Measurements from ENCODE around the gene LTBP4.

Gene LTBP4

DNA sequence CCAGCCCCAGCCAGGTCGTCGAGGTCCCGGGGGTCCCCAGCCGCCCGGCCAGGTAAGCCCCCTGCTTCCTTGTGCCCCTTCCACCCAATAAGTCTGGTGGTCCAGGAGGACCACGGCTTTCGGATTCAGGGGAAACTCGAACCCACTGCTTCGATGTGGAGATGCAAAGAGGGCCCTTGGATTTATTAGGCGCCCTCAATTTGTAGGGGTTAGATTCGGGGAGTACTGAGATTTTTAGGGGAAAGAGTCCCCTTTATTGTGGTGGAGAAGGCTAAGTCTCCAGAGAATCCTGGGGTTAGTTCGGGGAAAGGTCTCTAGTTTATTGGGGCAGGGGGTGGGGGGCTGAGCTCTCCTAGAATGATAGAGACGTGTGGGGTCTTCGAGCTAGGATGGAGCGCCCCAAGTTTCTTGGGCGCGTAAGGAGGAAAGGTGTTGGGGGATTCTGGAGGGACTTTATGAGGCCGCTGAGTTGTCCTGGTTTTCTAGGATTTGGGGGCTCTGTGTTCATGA lies 3.8 kb upstream of the LTBP4 start:
- Mint-ChIP-seq H3K27ac (no peak overlapping the region), H3K36me3 (ENCODE audit: low read depth) (no peaks in the 10 kb centered on the region), H3K4me1 (ENCODE audit: low read depth) (peaks cover 43% of the 10 kb centered on the region), H3K9me3 (no peaks in the 10 kb centered on the region), H3K4me3 (peak overlapping the region; percentile 60), H3K27me3 (ENCODE audit: low read depth) (peaks cover 44% of the 10 kb centered on the region)
- DNase-seq (ENCODE audit: low spot score): no peak

DNA sequence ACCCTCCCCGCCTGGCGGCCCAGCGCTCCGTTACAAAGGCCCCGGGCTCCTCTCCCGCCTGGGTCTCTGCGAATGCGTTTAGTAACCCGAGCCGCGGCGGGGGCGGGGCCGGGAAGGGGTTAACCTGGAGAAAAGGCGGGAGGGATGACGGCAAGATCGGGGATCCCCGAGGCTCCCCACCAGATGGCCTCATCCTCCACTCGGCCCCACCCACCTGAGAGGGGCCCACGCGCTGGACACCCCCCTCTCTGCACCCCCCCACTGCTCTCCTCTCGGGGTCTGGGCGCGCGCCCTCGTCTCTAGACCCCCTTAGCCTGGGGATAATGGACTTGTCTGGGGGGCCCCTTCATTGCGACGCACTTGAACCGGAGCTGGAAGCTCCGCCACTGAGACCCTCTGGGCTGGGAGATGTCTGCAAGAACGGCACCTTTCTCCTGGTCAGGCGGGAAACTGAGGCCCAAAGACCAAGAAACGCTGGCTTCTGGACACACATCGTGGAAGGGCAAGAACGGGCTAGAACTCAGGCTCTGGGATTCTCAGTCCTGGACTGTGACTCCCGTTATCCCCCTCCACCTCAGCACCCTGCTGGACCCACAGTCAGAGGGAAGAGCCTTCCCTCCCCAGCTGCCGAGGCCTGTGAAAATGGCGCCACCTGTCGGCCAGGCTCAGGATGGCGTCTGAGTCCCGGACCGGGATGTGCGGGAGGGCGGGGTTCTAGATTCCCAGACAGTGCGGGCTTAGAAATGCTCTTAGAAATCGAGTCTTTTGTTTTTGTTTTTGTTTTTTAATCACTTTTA lies 2.9 kb upstream of the LTBP4 start:
- peak; percentile 77 for DNase-seq (ENCODE audit: low spot score)
- peaks cover 48% of the 10 kb centered on the region for H3K4me1 Mint-ChIP-seq (ENCODE audit: low read depth)
- H3K27me3 Mint-ChIP-seq (ENCODE audit: low read depth): peaks cover 48% of the 10 kb centered on the region
- H3K27ac Mint-ChIP-seq: no peak overlapping the region
- H3K9me3 Mint-ChIP-seq: no peaks in the 10 kb centered on the region
- no peaks in the 10 kb centered on the region for H3K36me3 Mint-ChIP-seq (ENCODE audit: low read depth)
- H3K4me3 Mint-ChIP-seq: peak overlapping the region; percentile 38

DNA sequence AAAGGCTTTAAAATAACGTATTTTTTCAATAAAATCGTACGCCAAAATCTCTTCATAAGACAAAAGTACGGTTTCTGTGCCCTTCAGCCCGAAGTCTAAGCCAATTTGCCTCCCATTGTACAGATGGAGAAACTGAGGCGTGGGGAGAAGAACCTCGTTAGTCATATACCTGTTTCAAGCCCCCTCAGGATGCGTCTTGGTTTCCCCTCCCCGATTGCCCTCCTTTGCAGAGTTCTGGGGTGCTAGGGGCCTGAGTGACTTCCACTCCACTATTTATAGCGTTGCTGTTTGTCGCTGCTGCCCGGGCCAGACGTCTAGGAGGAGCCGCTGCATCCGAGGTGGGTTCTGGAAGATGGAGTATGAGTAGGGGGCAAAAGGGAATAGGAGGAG lies 2.3 kb upstream of the LTBP4 start:
- Mint-ChIP-seq H3K36me3 (ENCODE audit: low read depth) (no peaks in the 10 kb centered on the region), H3K4me3 (peak overlapping the region; percentile 34), H3K4me1 (ENCODE audit: low read depth) (peaks cover 53% of the 10 kb centered on the region), H3K9me3 (no peaks in the 10 kb centered on the region), H3K27me3 (ENCODE audit: low read depth) (peaks cover 48% of the 10 kb centered on the region), H3K27ac (no peak overlapping the region)
- no peak for DNase-seq (ENCODE audit: low spot score)

DNA sequence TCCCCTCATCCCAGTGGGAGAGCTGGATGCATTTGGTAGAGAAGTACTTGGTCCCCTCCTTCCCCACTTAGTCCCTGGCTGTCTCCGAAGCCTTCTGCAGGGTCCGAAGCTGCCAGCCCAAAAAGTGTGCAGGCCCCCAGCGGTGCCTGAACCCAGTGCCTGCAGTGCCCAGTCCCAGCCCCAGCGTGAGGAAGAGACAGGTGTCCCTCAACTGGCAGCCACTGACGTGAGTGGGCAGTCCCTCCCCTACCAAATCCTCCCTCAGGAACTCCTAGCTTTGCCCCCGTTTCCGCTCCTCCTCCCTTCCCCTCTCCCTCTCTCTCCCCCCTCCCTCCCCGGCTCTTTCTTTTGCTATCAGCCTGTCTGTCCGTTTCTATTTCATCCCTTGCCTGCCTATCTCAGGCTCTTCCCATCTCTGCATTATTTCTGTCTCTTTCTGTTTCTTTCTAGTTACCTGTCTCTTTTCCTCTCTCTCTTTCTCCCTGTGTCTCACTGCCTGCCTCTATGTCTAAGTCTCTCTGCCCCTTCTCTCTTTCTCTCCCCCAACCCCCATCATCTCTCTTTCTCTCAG lies 1.8 kb upstream of the LTBP4 start:
- peaks cover 54% of the 10 kb centered on the region for H3K4me1 Mint-ChIP-seq (ENCODE audit: low read depth)
- no peaks in the 10 kb centered on the region for H3K9me3 Mint-ChIP-seq
- no peaks in the 10 kb centered on the region for H3K36me3 Mint-ChIP-seq (ENCODE audit: low read depth)
- peak overlapping the region; percentile 58 for H3K4me3 Mint-ChIP-seq
- DNase-seq (ENCODE audit: low spot score): no peak
- peak overlapping the region; percentile 67 for H3K27ac Mint-ChIP-seq
- peaks cover 46% of the 10 kb centered on the region for H3K27me3 Mint-ChIP-seq (ENCODE audit: low read depth)

DNA sequence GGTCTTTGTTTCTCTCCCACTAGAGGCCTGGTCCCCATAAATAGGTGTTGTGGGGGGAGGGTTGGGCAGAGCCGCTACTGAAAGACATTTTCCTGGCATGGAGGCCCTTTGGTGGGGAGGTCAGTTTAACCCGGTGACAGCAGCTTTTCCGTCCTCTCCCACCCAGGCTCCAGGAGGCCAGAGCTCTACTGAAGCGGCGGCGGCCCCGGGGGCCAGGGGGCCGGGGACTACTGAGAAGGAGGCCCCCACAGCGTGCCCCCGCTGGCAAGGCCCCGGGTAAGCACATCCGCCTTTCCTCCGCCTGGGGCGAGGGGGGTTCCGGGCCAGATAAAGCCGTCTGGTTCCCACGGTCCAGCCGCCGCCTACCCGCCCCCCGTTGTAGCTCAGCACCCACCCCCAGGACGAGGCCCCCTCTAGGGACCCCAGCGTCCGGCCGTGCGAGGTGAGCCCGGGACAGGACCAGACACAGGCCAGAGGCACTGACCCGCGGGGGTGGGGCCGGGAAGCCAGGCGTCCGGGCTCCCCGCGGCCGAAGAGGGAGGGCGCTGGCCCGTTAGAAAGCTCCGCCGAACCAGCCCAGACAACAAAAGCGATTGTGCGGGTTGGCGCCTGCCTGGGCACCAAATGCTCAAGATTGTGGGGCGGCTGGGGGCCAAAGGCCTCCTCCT lies 1.1 kb upstream of the LTBP4 start:
- Mint-ChIP-seq H3K4me3 (peak overlapping the region; percentile 58), H3K9me3 (no peaks in the 10 kb centered on the region), H3K27me3 (ENCODE audit: low read depth) (peaks cover 44% of the 10 kb centered on the region), H3K4me1 (ENCODE audit: low read depth) (peaks cover 52% of the 10 kb centered on the region), H3K36me3 (ENCODE audit: low read depth) (no peaks in the 10 kb centered on the region), H3K27ac (peak overlapping the region; percentile 67)
- DNase-seq (ENCODE audit: low spot score): no peak

DNA sequence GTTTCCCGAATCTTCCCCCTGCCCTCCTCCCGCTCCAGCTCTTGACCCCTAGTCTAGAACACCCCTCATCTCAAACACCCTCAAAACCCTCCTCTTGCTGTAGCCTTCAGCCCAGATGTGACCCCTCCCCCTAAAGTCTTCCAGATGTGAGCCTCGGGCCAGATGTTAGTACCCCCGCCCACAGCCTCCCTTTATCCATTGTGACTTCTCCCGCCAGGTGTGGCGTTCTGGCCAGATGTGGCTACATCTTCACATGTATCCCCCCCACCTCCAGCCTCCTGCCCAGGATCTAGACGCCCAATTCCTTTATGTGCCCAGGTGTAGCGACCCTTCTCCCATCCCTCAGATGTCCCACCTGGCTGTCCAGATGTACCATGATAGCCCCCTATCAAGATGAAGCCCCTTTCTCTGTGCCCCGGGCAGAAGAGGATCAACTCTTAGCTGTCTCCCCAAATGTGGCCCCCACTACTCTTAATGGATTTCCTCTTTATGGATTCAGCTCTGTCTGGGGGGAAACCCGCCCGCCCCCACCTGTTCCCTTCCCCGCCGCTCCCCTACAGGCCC lies 517 bp upstream of the LTBP4 start:
- Mint-ChIP-seq H3K27ac (no peak overlapping the region), H3K36me3 (ENCODE audit: low read depth) (no peaks in the 10 kb centered on the region), H3K27me3 (ENCODE audit: low read depth) (peaks cover 44% of the 10 kb centered on the region), H3K4me1 (ENCODE audit: low read depth) (peaks cover 54% of the 10 kb centered on the region), H3K4me3 (peak overlapping the region; percentile 49), H3K9me3 (no peaks in the 10 kb centered on the region)
- no peak for DNase-seq (ENCODE audit: low spot score)

DNA sequence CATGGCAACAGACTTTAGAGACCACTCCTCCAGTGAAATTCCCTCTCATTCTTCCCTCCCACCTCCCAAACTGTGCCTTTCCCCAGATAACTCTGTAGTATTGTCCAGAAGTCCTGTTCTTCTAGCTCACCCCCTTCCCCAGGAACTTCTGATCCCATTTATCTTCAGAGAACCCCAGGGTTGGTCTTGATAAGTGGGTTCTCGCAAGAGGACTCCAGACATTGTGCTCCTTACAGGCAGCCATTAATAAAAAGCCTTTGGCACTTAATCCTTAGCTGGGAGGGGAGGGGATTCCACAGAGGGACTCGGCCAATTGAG lies 1.9 kb downstream of the LTBP4 start:
- Mint-ChIP-seq H3K4me1 (ENCODE audit: low read depth) (peaks cover 57% of the 10 kb centered on the region), H3K4me3 (no peak overlapping the region), H3K27me3 (ENCODE audit: low read depth) (peaks cover 33% of the 10 kb centered on the region), H3K9me3 (no peaks in the 10 kb centered on the region), H3K36me3 (ENCODE audit: low read depth) (no peaks in the 10 kb centered on the region), H3K27ac (no peak overlapping the region)
- no peak for DNase-seq (ENCODE audit: low spot score)

DNA sequence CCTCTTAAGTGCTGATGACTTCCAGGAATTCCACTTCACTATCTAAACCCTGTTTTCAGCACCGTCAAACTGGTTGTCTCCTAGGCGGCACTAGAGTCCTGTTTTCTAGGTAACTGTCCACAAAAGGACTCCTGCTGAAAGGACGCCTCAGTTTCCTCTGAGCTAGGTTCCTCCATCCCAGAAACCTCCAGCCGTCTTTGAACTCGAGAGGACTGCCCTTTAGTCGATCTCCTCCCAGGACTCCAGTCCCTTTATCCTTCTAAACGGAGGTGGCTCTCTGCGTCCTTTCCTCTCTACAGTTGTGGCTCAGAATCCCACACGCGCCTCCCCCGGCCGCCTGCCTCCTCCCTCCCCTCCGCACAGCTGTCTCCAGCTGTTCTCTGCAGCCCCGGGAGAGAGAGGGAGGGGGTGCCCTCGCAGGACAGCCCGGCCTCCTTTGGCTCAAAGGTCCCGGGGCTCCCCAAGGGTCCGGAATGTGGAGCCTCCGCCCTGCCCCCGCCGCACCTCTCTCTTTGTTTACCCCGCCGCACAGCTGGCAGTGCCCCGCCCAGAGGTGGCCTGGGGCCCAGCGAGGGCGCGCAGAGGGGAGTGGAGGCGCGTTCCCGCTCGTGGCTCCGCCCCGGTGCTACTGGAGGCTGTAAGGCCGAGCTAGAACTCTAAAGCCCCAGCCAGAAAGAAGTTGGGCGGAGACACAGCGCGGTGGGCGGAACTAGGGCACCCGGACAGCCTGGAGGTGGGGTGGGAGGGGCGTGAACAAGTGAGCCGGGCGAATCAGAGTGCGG lies 2.4 kb downstream of the LTBP4 start:
- DNase-seq (ENCODE audit: low spot score): peak; percentile 98
- Mint-ChIP-seq H3K9me3 (no peaks in the 10 kb centered on the region), H3K27ac (peak overlapping the region; percentile 90), H3K27me3 (ENCODE audit: low read depth) (peaks cover 30% of the 10 kb centered on the region), H3K4me1 (ENCODE audit: low read depth) (peaks cover 54% of the 10 kb centered on the region), H3K4me3 (peak overlapping the region; percentile 84), H3K36me3 (ENCODE audit: low read depth) (no peaks in the 10 kb centered on the region)

DNA sequence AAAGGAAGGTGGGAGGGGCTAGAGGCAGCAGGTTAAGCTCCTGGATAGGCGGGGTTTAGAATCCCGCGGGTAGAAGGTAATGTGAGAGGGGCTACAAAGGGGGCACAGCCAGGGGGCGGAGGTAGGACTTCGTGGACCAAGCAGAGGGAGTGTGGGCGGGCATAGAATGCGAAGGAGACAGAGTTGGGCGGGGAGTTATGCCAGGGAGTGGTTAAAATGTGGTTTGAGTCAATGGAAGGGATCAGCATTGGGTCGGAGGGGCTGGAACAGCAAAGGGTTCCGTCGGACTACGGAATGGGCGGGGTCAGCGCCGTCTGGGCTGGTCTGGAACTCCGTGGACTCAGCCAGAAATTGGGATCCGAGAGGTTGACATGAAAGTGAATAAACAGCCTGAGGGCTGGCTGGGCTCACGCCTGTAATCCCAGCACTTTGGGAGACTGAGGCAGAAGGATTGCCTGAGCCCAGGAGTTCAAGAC lies 3.0 kb downstream of the LTBP4 start:
- H3K27me3 Mint-ChIP-seq (ENCODE audit: low read depth): peaks cover 23% of the 10 kb centered on the region
- H3K36me3 Mint-ChIP-seq (ENCODE audit: low read depth): no peaks in the 10 kb centered on the region
- peak overlapping the region; percentile 90 for H3K27ac Mint-ChIP-seq
- DNase-seq (ENCODE audit: low spot score): no peak
- peak overlapping the region; percentile 84 for H3K4me3 Mint-ChIP-seq
- H3K4me1 Mint-ChIP-seq (ENCODE audit: low read depth): peaks cover 53% of the 10 kb centered on the region
- no peaks in the 10 kb centered on the region for H3K9me3 Mint-ChIP-seq

DNA sequence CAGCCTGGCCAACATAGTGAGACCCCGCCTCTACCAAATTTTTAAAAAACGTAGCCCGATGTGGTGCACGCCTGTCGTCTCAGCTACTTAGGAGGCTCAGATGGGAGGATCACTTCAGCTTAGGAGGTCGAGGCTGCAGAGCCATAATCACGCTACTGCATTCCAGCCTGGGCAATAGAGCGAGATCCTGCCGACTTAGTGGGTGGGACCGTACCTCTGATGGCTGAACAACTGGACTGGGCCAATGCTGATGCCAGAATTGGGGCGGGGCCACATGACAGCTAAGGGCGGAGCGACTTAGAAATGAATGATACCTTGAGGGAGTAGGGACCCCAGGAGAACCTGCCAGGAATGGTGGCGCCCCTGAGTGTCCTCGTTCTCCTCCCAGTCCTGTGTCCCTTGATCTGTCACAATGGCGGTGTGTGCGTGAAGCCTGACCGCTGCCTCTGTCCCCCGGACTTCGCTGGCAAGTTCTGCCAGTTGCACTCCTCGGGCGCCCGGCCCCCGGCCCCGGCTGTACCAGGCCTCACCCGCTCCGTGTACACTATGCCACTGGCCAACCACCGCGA lies 3.6 kb downstream of the LTBP4 start:
- no peak for DNase-seq (ENCODE audit: low spot score)
- H3K36me3 Mint-ChIP-seq (ENCODE audit: low read depth): no peaks in the 10 kb centered on the region

DNA sequence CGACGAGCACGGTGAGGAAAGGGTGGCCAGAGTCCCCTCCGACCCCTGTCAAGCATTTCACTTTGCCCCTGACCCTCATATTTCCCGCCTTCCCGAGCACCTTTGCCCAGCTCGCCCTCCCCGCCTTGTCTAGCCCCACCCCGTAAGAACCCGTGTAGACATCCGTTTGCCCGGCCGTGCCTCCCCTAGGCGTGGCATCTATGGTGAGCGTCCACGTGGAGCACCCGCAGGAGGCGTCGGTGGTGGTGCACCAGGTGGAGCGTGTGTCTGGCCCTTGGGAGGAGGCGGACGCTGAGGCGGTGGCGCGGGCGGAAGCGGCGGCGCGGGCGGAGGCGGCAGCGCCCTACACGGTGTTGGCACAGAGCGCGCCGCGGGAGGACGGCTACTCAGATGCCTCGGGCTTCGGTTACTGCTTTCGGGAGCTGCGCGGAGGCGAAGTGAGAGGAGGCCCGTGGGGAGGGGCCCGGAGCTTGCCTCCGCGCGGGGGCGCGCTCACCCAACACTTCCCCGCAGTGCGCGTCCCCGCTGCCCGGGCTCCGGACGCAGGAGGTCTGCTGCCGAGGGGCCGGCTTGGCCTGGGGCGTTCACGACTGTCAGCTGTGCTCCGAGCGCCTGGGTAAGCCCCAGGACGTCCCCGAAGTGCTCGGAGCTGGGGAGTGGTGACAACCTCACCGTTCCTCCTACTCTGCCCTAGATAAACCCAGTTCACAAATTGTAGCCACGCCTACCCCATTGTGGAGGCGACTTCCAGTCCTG lies 4.2 kb downstream of the LTBP4 start:
- peak; percentile 84 for DNase-seq (ENCODE audit: low spot score)
- H3K4me1 Mint-ChIP-seq (ENCODE audit: low read depth): peaks cover 53% of the 10 kb centered on the region
- H3K27me3 Mint-ChIP-seq (ENCODE audit: low read depth): peaks cover 15% of the 10 kb centered on the region
- H3K36me3 Mint-ChIP-seq (ENCODE audit: low read depth): no peaks in the 10 kb centered on the region
- peak overlapping the region; percentile 98 for H3K27ac Mint-ChIP-seq
- no peaks in the 10 kb centered on the region for H3K9me3 Mint-ChIP-seq
- H3K4me3 Mint-ChIP-seq: peak overlapping the region; percentile 84

More for the DNA sequence above, 3.6 kb downstream of the LTBP4 start:
- Mint-ChIP-seq H3K4me3 (peak overlapping the region; percentile 84), H3K9me3 (no peaks in the 10 kb centered on the region), H3K4me1 (ENCODE audit: low read depth) (peaks cover 50% of the 10 kb centered on the region), H3K27me3 (ENCODE audit: low read depth) (peaks cover 18% of the 10 kb centered on the region), H3K27ac (peak overlapping the region; percentile 98)

DNA sequence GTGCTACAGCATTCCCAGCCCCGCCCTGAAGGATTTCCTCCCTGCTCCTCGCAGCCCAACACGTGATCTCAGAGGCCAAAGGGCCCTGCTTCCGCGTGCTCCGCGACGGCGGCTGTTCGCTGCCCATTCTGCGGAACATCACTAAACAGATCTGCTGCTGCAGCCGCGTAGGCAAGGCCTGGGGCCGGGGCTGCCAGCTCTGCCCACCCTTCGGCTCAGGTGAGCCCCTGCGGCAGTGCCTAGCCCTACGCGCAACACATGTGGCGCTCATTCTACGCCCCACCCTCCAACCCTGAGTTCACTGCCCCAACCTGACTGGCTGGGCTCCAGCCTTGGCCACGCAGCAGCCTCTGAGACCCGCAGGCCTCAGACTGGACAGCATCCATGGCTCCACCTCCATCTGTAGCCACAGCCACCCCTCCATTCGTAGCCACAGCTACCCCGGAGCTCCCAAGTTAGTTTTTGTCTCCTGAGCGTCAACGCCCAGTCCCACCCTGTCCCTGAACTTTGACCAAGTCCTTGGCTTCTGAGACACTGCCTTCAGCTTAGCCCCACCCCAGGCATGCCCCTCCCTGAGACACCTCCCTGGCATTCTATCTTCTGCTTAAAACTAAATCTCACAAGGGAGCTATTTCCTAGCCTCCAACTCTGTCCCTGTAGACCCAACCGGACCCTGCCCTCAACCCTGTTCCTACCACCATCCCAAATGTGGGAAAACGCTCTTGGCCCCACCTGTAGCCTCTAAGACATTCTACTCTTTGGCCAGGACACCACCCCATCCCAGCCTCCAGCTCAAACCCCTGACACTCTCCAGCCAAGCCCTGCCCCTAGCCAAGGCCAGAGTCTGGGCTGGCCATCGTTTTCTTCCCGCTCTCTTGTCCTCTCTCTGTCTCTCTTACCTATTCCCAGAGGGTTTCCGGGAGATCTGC lies 6.4 kb downstream of the LTBP4 start:
- DNase-seq (ENCODE audit: low spot score): no peak
- H3K4me1 Mint-ChIP-seq (ENCODE audit: low read depth): peaks cover 57% of the 10 kb centered on the region
- H3K27ac Mint-ChIP-seq: peak overlapping the region; percentile 72
- H3K27me3 Mint-ChIP-seq (ENCODE audit: low read depth): peaks cover 4% of the 10 kb centered on the region
- H3K4me3 Mint-ChIP-seq: peak overlapping the region; percentile 84
- H3K9me3 Mint-ChIP-seq: no peaks in the 10 kb centered on the region
- peaks cover 2% of the 10 kb centered on the region for H3K36me3 Mint-ChIP-seq (ENCODE audit: low read depth)

All from T-helper 2 cell treated with Interferon-gamma antibody and Interleukin-4, amounts not matched to agents 5 μg/mL and 100 μg/mL, for 36 hours (primary cell).